GM19025 (cell line): ENCODE measurements around the gene EMID1.

ENCODE experiments used
- ATAC-seq: cut with Tn5 transposase; IDR thresholded peaks from one replicate; pipeline ENCODE4 v1.9.1; 2021; ENCODE audit warnings: mild to moderate bottlenecking, low read depth, moderate library complexity; ENCODE audit not compliant: unreplicated experiment

The EMID1 gene

DNA sequence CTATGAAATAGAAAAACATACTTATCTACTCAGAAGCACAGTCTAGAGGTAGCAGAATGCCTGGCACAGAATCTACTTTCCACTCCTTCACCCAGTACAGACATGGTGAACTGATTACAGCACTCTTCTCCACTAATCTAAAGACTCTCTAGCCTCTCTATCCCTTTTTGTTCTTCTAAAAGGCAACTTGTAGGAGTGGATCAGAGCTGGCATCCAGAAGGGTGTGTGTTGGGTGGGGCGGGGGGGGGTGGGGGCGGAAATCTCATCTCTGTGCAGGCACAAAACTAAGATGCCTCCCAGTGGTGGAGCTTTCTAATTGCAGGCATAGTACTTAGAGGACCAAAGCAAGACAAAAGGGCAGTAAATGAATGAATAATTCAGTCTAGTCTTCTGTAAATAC, 11.5 kb upstream of the EMID1 start:
- no peak for ATAC-seq

- ATAC-seq = no peak
Measured at GRCh38 chr22:29195118-29195963, 10.4 kb upstream of the EMID1 start.

DNA sequence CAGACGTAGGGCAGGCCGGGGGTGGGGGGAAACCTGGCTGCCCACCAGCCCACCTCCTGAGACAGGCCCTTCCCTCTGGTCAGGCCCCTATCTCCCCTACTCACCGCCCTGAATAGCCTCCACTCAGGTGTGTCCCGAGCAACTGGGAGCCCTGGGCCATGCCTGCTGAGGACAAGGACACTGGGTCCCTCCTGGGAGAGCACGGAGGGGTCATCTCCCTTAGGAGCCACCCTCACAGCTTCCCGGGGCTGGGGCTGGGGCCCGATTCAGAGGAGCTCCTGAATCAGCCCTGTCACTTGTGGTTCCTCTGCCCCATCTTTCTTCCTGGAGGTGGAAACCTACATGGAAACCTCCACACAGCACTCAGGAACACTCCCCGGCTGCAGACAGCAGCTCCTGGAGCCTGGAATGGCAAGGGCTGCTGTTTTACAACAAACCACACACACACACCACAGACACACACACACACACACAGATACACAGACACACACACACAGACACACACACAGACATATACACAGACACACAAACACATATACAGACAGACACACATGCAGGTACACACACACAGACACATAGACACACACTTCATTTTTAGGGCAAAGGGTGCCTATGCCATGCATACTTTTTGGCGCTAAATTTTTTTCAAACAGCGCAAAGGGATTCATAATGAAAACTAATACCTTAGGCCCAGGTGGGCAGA, 9.6 kb upstream of the EMID1 start:
- ATAC-seq = no peak

- ATAC-seq = no peak
Measured at GRCh38 chr22:29197096-29197495, 8.6 kb upstream of the EMID1 start.

- no peak for ATAC-seq
Measured at GRCh38 chr22:29198240-29198639, 7.5 kb upstream of the EMID1 start.

GRCh38 chr22:29199702-29200400, 5.8 kb upstream of the EMID1 start:
- ATAC-seq = no peak

GRCh38 chr22:29200901-29201300, 4.8 kb upstream of the EMID1 start:
- no peak for ATAC-seq

DNA sequence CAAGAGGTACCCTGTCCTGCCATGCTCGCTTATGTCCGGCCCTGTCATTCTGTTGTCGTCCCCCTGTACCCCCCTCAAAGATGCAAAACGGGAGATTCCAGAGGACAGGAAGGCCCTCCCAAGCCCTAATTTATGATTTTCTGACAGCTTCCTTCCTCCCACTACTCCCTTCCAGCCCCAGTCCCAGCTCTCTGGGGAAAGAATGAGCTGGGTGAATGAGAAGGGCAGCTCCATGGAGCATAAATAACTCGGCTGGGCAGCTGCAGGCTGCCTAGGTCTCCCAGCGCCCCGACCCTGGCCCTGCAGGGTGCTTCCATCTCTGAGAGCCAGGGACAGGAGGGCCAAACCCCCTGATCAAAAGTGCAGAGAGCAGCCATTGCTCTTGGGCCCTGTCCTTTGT, 3.9 kb upstream of the EMID1 start:
- ATAC-seq = no peak

DNA sequence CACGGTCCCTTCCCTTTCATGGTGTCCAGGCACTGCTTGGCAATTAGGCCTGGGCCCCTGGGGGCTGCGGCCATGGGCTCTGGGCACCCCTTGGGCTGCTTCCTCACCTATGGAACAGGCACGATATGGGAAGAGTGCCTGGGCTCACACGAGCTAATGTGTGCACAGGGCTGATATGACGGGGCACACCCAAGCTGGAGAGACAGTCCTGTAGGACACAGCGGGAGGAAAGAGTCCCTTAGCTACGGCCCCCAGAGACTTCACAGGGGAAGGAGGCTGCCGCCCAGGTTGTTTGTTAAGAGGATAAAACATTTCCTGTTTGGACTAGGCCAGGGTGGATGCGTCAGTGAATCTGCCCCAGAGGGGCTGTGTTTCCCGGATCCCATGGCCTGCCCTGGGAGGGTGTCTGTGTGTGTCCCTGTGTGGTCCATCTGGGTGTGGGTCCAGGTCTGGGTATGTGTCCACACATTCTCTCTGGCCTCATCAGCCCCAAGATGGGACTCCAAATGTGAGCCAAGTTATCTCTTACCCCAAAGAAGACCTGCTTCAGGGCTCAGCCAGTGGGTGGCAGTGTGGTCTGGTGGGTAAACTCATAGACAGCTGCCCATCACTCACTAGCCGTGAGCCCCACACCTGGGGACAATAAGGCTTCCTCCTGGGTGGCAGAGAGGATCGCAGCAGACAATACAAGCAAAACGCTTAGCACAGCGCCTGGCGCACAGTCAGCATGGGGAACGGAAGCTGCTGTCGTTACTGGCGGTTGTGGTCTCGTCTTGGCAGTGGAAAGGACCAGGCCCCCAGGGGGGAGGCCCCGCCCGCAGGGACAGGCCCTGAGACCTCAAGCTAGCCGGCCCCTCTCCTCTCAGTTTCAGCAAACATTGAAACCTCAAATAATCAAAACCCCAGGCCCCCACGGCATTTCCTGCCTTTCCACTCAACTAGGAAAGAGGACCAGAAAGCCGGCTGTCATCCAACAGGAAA, 3.2 kb upstream of the EMID1 start:
- ATAC-seq = peak; percentile 59

- ATAC-seq = no peak
Measured at GRCh38 chr22:29203488-29204454, 1.9 kb upstream of the EMID1 start.

DNA sequence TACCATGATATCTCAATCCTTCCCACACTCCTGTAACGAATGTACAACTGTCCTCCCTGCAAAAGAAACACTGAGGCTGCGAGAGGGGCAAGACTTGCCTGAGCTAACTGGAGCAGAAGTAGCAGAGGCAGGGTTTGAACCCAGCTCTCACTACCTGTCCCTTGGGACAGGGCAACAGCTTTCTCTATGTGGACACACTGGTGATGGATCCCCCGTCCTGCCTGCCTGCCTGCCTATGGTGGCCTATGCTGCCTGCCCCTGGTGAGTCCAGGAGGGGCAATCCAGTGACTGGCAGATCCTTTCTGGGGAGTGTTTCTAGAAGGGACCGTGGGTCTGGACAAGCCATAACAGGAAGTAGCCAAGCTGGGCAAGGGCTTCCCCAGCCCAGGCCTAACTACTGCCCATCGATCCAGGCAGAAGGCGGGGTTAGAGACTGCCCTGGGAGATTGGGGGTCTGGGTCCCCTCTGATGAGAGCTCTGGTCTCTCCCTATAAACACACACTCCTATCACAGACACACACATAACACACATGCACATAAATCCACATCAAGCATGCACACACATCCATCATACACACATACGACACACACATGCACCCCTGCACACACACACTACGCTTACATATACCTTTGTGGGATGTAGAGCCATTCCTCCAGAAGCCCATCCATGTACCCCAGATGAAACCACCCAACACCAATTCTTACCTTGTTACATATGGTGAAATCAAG, 1.1 kb upstream of the EMID1 start:
- no peak for ATAC-seq

DNA sequence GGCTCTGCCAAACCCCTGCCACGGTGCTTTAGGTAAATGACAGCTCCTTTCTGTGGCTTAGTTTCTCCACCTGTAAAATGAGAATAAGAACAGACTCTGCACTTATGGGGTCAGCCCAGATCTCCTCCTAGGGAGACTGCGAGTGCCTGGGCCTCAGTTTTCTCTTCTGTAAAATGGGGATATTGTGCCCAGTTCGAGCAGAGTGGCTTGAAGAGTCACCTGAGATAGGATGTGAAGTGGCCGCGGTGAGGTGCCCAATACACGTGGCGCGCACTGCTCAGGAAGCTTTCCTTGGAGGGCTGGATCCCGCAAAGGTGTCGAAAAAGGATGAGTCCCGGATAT, 473 bp upstream of the EMID1 start:
- no peak for ATAC-seq

DNA sequence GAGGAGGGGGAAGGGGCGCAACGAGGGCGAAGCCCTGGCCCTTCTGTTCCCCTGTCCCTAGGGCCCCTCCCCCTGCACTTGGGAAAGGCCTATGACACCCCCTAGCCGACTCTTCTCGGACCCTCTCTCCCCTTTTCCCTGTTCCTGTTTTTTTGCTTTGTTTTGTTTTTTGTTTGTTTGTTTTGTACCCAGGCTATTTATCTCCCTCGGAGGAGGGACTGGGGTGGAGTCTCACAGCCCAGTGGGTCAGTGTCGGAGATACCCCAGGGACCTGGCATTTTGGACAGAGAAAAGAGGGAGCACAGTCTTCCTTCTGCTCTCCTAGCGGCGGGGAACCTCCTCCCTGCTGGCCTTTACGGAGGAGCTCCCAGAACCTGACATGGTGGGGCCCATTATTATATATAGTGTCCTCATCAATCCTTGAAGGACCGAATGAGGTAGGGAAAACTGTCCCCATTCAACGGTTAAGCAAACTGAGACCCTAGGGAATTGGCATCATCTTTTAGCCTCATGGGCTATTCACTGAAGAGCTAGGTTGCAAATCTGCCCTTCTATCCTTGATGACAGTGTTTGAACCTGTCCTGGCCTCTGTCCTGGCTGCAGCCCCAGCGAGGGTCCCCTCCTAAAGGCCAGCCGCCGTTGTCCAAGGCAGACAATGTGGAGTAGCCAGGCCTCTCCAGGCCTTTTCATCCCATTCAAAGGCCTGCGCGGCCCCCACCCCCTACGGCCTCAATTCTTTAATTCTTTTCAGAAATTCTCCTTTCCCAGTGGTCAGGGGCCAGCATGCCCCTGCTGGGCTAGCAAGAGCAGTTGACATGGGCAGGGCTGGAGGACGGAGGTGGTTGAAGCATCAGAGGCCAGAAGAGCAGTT, 911 bp downstream of the EMID1 start:
- no peak for ATAC-seq

- no peak for ATAC-seq
Measured at GRCh38 chr22:29207243-29207550, 1.5 kb downstream of the EMID1 start.

- no peak for ATAC-seq
Measured at GRCh38 chr22:29207562-29208501, 2.1 kb downstream of the EMID1 start.

DNA sequence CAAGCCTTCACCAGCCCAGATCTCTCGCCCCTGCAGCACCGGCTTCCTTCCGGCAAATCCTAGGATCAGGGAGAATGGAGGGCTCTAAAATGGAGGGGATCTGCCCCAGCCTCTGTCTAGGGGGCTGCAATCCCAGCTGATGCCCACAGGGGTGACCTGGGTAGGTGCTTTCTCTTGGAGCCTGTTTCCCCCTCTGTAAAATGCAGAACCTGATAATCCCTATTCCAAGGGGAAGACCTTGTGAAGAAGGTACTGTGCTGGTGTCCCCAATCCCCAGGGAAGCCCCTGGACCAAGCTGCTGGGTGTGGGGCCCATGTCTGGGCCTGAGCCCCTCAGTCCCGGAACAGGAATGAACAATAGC, 2.8 kb downstream of the EMID1 start:
- no peak for ATAC-seq
